Non-pigmented ciliary epithelial cell (primary cell): ENCODE results near the gene PGAM5.
"Not testable (repeated sequence)": the region's sequence is repeated elsewhere in the genome, so short reads cannot be mapped to it uniquely, and the experiment has no call there.

Source experiments
- DNase-seq: peaks from one replicate; pipeline ENCODE4 v3.0.0-alpha.2; 2010; ENCODE audit warnings: low read depth

PGAM5 gene

DNA sequence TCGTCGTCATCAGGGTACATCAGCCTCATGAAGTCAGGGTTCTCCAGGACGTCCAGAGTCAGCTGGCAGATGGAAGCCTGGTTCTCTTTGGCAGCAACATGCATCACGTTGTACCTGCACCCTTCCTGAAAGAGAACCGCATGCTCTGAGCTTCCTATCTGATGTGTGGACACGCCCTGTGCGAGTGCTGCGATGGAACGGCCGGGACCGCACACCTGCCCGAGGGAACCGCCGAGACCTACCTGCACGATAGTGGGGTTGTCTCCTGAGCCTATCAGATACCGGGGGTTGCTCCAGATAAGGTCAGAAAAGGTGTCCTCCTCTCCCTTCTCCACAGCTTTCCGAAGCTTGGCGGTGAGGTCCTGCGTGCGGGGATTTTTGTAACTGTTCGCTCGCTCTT lies 37.3 kb downstream of the PGAM5 start:
- DNase-seq: no peak

- no peak for DNase-seq
Observed at GRCh38 chr12:132748319-132748718, 37.7 kb downstream of the PGAM5 start.

DNA sequence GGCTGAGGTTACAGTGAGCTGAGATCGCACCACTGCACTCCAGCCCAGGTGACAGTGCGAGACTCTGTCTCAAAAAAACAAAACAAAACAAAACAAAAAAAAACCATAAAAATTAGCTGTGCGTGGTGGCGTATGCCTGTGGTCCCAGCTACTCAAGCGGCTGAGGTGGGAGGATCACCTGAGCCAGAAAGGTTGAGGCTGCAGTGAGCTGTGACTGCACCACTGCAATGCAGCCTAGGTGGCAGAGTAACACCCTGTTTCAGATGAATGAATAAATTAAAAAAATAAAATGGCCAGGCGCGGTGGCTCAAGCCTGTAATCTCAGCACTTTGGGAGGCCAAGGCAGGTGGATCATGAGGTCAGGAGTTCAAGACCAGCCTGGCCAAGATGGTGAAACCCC lies 43.0 kb downstream of the PGAM5 start:
- not testable (repeated sequence) for DNase-seq

- no peak for DNase-seq
Observed at GRCh38 chr12:132754160-132754932, 43.7 kb downstream of the PGAM5 start.

DNA sequence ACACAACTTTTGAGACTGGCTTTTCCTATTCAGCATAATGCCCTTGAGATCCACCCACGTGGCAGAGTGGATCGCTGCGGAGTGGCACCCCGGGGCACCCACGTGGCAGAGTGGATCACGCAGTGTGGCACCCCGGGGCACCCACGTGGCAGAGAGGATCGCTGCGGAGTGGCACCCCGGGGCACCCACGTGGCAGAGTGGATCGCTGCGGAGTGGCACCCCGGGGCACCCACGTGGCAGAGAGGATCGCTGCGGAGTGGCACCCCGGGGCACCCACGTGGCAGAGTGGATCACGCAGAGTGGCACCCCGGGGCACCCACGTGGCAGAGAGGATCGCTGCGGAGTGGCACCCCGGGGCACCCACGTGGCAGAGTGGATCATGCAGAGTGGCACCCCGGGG lies 48.2 kb downstream of the PGAM5 start:
- not testable (repeated sequence) for DNase-seq

DNA sequence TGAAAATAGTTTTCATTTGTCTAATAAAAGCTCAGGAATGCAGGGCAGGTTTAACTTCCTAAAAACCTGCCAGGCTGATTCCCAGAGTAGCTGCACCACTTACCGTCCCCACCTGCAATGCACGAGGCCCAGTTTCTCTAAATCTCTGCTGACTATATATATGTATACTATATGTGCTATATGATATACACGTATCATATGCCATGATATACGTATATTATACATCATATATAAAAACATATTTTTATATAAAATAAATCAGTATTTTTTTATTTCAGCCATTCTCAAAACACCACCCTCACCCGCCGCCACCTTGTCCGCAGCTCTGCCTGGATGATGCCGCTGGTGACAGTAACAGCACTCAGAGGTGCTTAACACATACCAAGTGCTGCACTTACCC lies 48.7 kb downstream of the PGAM5 start:
- no peak for DNase-seq

GRCh38 chr12:132761032-132761920 lies 50.6 kb downstream of the PGAM5 start, which contains the start of gene ANKLE2:
ANKLE2 (minus strand) TSS chr12:132761832; CDS start chr12:132761798, 34 bp downstream.
- peak; percentile 27 for DNase-seq

DNA sequence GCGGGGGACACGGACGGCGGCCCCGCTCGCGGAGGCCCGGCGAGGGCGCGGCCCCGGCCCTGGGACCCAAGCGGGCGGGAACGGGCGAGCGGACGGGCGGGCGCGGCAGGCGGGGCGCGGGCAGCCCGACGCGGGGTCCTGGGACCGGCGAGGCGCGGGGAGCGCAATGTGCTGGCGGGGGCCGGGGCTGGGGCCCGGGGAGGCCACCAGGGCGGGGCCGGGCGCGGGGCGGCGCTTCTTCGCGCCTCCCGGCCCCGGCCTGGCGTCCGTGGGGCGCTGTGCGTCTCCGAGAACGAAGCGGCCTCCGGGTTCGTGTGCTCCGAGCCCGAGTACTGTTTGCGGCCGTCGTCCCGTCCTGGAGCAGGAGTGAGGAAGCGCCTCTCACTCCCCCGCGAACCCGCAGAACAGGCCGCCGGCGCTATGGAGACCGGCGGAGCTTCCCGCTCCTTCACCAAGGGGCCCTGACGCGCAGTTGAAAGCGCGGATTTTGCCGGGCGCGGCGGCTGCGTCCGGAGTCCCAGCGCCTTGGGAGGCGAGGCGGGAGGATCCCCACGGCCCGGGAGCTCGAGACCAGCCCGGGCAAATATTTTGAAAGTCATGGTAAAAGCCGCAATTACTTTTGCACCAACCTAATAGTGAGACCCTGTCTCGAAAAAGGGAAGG lies 51.4 kb downstream of the PGAM5 start:
- DNase-seq: peak; percentile 32

DNA sequence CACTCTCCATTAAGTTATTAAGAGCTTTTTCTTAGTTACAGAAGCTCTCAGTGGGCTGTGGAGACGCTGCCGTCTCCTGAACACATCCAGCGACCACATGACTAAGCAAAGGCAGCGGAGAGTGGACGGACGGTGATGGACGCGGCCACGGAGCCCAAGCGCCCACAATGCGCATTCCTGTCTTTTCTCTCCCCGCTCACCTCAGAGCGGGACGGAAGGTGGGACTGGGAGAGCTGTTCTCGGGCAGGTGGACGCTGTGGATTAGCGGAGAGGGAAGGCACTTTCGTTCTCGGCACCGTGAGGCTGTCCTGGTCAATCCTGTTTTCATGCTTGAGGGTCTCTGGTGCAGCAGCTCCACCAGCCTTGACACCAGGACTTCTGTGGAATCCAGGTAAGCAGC lies 53.6 kb downstream of the PGAM5 start:
- no peak for DNase-seq

GRCh38 chr12:132765361-132765760 lies 54.7 kb downstream of the PGAM5 start:
- DNase-seq: no peak

DNA sequence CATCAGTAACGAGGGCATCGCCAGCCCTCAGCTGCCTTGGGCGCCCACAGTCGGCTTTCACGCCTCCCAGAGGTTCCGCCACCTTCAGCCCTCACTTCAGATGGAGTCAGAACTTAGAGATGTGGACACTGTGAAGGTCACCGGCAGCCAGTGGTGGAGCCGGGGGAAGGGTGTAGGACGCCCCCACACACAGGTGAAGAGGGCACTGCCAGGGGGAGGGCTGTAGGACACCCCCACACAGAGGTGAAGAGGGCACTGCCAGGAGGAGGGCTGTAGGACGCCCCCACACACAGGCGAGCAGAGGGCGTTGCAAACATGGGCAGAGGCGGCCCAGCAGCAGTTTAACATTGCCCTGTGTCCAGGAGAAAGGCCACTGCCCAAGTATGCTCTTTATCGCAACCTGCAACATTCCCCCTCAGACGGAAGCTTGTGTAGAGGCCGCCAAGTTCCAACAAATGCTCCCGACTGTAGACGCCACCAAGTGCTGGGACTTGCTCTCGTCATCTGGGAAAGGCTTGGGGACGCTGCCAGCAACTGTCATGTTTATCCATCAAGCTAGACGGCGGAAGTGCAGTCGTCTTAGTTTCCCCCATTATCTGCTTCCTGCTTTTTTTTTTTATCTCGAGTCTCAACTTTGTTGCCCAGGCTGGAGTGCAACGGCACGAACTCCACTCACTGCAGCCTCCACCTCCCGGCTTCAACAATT lies 55.9 kb downstream of the PGAM5 start:
- DNase-seq: no peak

- no peak for DNase-seq
Observed at GRCh38 chr12:132771126-132771838, 60.6 kb downstream of the PGAM5 start.
